ENCODE data around the gene KRT80.
"Not testable (repeated sequence)": the region's sequence is repeated elsewhere in the genome, so short reads cannot be mapped to it uniquely, and the experiment has no call there.

KRT80 gene

DNA sequence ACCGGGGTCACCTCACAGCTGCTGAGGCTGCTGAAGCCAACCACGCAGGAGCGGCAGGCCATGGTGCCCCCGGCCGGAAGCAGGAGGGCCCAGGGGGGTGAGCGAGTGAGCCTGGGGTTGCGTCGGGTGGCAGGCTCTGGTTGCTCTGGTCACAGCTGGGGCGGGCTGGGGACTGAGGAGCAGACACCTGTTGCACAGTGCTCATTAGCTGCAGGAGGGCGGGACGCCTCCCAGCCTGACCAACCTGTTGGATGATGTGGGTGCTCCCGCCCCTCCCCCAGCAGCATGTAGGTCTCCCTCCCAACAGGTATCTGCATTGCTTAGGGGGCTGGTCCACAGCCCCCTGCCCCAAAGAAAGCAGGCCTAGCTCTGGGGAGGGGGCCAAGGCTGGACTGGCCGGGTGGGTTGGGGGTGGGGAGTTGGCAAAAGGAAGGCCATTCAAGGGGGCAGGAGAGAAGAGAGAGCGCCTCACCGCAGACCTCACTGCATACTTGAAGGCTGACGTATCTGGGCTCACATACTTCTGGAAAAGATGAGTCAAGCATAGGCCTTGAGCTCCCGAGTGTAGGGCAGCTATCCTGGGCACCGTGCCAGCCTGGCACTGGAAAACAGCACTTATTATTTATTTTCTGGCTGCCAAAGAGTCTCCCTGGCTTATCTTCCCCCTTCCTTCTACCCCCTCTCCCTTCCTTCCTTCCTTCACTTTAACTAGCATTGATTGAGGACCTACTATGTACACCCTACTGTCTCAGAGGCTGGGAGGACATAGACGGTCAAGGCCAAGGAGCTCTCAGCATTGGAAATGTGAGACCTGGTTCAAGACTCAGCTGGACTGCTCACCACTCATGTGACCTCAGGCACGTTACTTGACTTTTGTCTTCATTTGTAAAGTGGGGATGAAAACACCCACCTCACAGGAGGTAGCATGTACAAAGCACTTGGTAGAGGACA lies at the start of gene KRT80:
Gene KRT80 (minus strand): TSS at position 174 of the 951 bp plus-strand sequence. CDS start 112 bp downstream, at position 62.
- no peak for DNase-seq

DNA sequence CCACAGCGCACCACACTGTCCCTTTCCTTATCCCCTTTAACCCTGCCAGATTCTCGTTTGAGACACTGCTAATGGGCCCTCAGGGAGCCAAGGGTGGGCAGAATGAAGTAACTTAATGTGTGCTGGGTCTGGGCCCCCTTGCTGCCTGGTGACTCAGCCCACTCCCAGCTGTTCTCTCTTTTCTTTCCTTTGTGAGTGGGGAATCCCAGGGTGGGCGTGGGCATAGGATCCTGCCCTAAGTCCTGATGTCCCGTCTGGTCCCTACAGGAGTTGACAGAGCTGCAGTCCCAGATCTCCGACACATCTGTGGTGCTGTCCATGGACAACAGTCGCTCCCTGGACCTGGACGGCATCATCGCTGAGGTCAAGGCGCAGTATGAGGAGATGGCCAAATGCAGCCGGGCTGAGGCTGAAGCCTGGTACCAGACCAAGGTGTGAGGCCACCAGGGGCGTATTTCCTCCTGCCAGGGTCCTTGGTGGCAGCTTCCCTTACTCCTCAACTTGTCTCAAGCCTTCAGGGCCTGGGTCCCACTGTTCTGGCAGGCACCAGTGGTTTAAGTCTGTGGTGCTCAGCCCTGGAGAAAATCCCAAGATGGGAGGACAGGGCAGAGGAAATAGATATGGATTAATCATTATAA lies 49.5 kb upstream of the KRT80 start:
- no peak for DNase-seq

DNA sequence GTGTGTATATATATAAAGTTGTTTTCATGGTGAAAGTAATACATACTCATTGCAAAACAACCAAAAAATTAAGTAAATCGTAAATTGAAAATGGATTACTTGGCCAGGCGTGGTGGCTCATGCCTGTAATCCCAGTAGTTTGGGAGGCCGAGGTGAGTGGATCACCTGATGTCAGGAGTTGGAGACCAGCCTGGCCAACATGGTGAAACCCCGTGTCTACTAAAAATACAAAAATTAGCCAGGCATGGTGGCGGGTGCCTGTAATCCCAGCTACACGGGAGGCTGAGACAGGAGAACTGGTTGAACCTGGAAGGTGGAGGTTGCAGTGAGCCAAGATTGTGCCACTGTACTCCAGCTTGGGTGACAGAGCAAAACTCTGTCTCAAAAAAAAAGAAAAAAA lies 48.4 kb upstream of the KRT80 start:
- DNase-seq = not testable (repeated sequence)

DNA sequence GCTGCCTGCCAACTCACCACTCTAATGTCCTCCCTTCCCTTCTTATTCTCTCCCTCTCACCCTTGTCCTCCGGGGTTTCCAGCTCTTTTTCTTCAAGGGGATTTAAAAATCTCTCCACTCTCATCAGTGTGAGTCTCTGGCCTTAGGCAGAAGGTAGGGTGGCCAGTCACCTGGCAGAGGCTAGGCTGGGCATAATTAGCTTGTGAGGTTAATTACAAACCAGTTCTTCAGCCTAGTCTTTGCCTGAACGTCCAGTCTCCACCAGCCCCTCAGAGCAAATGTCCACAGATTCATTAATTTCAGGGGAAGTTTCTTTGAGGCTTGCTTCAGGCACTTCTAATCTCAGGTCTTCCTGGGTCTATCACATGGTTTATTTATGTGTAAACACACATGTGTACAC lies 48.0 kb upstream of the KRT80 start:
- no peak for DNase-seq

DNA sequence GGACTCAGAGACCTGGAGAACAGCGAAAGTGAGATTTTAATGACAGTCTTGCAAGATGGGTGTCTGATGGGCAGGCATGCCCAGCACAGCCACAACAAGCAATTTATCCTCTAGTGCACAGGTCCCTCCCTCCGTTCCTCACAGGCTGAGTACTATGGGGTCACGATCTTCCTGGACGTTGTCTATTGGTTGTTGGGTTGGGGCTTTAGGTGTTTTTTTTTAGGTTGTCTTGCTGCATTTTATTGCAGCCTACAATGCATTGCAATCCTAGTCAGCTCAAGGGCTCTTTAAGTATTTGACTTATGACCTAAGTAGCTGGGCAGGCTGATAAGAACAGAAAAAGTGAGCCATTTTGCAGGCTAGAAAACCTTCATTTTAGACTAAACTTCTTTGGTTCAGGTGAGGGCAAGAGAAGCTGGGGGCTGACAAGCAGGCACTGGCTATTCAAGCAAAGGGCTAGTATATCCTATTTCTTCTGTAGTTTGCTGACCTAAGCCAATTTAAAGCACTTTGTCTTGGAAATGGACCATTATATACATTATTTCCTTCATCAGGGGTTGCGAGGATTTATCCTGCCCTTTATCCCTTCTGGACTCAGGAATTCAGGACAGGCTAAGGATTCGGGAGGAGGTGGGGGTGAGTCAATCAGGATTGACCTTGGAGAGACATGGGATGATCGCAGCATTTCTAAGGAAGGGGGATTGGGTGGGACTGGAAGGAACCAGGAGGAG lies 47.3 kb upstream of the KRT80 start:
- no peak for DNase-seq

DNA sequence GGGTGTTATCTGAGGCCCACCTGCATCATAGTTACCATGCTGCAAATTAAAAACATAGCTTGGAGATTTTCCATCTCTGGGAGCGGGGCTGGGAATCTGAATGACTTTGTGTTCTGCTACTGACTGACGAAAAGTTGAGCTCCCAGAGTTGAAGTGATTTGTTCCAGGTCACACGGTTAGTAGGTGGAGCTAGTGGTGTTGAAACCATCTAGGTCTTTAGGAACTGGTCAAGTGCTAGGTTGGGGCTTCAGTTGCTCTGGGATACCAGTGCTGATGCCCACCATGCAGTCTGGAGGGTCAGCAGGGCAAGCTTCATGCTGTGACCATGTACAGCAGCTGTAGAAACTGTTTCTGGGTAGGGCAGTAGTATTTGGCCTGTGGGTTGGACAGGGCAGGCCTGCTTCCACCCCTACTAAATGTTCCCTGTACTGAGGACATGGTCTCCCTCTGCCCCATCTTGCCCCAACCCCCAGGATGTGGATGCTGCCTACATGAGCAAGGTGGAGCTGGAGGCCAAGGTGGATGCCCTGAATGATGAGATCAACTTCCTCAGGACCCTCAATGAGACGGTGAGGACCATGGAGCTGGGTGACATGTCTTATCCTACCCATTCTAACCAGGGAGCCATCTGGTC lies 46.5 kb upstream of the KRT80 start:
- no peak for DNase-seq

DNA sequence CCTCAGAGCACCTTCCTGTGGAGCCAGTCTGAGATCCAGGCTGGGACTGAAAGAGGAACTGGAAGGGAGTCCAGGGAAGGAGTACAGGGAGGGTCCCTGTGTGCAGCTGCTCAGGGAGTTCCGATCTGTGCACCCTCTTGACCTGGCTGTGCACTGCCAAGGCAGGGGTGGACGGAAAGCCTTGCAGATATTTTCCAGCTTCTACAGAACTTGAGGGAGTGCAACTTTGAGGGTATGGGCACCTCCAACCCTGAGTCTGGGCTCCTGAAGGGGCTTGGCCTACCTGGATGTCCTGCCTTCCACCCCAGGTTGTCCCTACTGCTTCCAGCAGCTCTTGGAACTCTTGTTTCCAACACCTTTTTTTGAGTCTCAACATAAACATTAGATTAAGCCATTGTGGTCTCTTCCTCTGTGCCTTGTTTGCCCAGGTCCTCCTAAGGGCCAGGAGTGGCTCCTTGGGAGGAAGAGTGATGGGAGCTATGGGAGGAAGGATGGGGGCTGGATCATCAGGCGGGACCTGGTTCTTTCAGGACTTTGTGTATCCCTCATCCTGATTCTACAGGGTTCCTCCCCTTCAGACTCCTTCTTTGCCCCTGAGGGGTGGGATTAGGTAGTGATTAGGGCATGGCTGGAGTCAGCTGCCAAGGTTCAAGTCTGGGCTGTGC lies 44.7 kb upstream of the KRT80 start:
- DNase-seq = no peak

DNA sequence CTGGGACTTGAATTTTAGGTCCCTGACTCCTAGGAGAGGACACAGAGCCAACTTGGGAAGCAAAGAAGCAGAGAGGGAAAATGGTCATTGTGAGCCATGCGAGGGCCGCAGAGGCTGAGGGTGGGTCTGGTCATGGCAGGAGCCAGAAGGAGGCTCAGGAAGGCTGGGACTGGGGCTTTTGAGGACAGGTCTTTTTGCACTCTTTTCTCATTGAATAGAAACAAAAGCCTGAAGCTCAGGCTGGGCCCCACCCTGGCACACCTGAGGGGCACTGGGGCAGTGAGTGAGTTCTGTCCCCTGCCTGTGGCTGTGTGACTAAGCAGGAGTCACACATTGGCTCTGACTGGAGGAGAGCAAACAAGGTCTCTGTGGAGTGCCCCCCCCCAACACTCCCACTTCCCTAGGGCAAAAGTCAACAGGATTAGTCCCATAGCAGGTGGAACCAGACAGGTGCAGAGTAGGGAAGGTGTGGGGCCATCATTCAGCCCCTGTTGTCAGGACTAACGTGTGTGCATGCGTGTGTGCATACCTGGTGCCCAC lies 44.1 kb upstream of the KRT80 start:
- no peak for DNase-seq

DNA sequence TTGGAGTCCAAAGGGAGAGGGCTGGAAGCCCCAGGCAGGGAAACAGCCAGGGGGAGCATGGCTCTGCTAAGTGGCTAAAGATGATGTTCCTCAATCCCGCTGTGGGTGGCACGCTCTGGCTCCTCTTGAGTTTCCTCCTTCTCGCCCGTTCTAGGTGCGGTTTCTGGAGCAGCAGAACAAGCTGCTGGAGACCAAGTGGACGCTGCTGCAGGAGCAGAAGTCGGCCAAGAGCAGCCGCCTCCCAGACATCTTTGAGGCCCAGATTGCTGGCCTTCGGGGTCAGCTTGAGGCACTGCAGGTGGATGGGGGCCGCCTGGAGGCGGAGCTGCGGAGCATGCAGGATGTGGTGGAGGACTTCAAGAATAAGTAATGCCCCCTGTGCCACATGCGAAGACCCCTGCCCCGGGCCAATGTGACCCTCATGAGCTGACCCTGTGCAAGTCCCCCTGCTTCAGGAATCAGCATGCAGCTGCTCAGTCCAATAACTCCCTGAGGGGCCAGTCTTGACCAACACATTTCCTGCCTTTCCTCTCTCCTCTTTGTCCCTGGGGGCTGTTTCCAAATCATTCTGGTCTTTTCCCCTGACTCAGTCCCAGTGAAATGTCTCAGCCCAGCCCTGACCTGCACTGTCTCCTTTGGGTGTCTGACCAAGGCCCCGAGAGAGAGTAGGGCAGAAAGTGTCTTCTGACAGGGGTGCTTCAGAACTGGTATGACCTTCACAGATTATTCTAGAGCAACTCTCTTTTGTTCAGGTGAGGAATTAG lies 43.4 kb upstream of the KRT80 start:
- no peak for DNase-seq

DNA sequence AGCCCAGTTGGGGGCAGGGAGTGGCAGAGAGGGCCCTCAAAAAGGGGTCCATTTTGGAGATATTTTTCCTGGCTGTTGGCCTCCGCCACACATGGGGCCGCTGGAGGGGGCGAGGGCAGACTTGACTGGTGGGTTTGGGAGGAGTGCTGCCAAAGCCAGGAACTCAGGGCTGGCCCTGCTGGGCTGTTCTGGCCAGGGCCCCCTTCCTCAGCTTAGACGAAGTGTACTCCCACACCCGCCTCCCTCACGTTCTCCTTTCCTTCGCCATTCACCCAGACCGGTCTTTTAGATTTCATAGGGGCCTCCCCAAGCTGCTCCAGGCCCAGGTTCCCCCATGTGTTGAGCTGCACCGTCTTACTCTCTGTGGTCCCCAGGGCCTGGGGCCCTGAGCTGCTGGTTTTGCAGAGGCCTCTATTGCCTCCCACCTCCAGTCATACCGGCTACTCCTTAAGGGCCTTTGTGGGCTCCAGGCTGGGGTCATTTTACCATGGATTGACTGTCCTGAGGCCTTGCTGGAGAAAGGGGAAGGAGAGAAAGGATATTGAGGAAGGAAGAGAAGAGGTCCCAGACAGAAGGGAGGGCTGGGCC lies 42.5 kb upstream of the KRT80 start:
- DNase-seq = no peak

DNA sequence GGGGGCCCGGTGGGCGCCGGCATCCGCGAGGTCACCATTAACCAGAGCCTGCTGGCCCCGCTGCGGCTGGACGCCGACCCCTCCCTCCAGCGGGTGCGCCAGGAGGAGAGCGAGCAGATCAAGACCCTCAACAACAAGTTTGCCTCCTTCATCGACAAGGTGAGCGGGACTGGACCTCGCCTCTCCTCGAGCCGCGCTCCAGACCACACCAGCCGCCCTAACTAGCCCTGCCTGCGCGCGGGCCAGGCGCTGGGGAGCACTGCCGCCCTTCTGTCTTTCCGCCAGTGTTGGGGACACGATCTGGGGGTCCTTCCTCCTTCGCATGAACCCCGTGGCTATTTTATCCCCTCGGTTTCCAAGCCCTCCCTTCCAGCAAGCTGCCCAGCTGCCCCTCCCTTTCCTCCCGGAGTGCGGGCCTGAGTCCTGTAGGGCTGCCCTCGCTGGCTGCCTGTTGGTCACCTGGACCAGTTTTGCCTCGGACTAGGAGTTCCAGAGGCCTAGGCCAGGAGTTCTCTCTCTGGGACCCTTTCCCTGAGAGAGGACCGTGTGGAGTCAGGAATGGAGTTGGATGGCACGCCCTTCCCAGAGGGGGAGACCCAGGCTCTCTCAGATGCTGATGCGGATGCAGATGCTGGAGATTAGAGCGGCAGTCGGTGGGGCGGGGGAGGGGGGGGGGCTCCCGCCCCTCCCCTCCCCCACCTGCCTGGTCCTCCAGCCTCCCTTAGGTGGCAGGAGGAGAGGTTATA lies 41.8 kb upstream of the KRT80 start:
- no peak for DNase-seq

DNA sequence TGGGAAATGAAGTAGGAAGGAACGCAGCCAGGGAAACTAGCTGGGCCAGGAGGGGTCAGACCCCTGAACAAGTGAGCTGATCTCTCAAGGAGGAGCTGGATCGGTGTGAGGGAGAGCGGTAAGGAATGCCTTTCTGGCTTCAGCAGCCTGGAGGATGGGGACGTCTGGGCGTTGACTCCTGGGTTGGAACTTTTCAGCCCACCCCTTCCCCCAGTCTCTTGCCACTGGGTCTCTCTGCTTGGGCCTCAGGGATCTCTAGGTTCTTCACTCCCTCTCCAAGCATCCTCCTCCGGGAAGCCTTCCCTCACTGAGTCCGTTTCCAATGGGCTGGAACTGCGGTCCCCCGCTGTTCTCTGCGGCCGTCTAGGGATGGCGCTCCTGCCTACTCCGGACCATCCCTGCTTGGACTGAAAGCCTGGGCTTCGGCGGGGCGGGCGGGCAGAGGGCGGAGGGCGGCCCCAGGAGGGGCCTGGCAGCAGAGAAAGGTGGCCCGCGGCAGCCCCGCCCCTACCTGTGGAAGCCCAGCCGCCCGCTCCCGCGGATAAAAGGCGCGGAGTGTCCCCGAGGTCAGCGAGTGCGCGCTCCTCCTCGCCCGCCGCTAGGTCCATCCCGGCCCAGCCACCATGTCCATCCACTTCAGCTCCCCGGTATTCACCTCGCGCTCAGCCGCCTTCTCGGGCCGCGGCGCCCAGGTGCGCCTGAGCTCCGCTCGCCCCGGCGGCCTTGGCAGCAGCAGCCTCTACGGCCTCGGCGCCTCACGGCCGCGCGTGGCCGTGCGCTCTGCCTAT lies 41.1 kb upstream of the KRT80 start, which contains the start of gene KRT7:
Gene KRT7 (plus strand): TSS at position 570 of the 788 bp plus-strand sequence. CDS start 54 bp downstream, at position 624.
- no peak for DNase-seq

DNA sequence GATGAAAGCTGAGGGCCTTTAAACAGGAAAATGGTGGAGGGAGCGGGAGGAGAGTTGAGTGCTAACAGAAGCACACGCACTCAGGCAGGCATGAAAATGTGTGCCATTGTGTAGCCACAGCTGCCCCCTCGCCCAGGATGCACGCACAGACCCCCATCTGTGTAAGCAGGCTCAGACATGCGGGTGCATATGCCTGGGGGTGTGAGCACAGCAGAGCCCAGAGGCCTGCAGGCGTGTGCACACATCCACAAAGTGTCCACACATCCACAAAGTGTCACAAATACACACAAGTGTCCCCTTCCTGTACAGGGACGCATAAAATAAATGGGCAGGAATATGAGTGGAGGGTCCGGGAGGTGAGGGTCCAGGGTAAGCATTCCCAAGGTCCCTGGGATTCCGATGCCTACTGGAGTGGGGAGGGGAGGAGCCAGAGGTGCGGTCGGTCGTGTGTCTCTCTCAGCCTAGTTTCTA lies 40.4 kb upstream of the KRT80 start:
- no peak for DNase-seq

DNA sequence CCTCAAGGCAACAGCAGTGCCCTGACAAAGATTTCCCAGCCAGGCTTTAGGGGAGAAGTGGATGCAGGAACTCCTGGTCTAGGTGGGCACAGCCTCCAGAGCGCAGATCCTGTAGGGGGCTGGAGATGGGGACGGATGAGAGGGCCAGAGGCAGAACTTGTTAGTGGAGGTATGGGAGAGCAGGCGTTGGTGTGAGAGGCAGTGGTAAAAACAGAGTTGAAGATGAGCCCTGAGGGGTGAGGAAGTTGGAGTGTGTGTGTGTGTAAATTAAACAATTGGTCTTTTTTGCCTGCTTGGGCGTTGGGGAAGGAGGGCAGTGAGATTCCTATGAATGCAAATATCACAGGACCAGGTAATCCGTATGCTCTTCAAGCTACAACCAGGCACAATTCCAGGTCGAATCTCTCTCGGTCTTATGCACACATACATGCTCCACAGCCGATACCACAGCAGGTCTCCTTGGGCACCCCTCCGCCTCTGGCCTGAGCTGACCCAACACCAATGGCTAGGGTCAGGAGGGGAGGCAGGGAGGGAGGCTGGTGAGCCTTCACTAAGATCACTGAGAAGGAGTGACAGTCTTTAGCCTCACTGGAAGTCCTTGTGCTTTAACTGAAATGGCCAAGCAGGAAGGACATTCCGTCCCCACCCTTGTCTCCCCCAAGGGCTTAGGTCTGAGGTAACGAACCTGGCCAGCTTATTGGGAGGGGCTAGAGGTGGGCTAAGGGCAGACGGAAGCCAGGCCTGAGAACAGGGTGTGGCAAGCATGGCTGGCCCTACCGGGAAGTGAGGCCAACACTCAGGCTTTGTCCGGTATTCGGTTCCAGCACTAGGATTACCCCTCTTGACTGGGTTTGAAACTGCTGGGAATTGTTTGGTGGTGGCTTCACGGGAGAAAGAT lies 39.7 kb upstream of the KRT80 start:
- DNase-seq = no peak

DNA sequence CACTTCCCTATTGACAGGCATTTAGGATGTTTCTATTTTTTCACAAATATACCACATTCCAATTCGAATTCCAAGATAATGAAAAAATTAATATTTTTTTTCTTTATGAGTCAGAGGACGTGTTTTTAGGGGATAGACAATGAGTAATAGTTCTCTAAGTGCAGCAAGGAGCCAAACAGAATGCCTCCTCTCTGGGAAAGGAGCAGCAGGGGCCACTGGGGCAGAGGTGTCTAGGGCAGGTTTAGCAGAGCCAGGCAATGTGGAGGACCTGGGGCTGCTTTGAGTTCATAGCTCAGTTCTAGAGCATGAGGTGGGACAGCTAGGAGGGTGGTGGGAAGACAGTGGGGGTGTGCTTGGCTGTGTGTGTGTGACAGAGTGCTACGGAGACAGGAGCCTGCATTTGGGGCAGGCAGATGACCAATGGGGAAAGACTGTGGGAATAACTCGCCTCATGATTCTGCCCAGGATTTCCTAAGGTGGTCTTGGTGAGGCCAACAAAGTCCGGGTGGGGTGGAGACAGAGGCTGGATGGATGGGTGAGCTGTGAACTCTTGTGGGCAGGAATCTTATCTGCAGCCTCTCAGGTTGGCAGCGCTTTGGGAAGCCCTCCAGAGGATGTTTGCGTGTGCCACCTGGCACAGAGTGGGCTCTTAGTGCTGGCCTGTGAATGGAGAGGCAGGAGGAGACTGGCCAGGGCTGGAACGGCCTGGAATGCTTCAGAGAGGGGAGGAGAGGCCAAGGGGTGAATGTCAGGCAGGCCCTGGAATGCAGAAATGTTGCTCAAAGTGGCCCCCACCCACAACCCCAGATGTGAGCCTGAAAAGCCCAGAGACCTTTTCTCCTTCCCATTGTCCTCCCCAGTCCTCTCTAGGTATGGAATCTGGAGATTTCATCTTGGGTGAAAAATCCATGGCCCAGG lies 38.8 kb upstream of the KRT80 start:
- no peak for DNase-seq

DNA sequence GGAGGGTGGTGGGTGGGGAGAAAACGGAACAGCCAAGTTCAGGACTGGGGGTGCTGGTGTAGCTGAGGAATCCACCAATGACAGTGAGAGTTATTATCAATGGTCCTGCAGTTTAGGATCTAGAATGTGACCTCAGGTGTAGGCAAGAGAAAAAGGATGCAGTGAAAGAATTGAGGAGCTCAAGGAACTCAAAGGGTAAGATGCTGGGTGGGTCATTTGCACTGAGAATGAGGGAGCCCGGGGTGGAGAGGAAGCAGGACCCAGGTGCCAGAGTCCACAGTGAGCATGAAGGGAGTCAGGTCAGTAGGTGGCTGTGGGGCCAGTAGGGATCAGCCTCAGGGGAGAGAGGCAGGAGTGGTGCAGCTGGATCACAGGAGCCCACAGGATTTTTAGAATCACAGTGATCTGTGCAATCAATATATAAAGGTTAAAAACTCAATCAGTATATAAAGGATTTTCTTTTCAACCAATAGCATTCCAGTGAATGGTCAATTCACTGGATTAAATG lies 38.1 kb upstream of the KRT80 start:
- no peak for DNase-seq

DNA sequence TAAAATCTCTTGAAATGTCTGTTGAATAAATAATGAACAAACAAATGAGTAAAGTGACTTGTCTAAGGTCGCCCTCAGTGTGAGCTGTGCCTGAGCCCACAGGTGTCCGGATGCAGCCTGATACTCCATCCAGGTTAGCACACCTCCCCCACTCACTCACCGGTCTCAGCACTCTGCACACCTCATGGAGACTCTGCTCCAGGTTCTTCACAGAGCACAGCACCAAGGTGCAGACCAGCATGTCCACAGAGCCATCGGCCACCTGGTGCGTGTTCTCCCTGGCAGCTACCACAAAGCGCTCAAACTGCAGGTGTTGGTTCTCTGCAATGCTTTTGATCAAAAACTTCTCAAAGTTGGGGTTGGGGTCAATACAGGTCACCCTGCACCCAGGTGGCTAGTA lies 37.1 kb upstream of the KRT80 start:
- no peak for DNase-seq

Data from activated CD4-positive, CD25-positive, alpha-beta regulatory T cell treated with anti-CD3 and anti-CD28 coated beads, Interleukin-2, amount 50 U/mL, for 72 hours (primary cell).